HG03521 (cell line): Measurements from ENCODE around the gene LTBP2.
"Not testable (repeated sequence)": the region's sequence is repeated elsewhere in the genome, so short reads cannot be mapped to it uniquely, and the experiment has no call there.

ENCODE experiments used
- ATAC-seq: cut with Tn5 transposase; IDR thresholded peaks from one replicate; pipeline ENCODE4 v1.9.1; 2021; ENCODE audit warnings: mild to moderate bottlenecking, moderate library complexity; ENCODE audit not compliant: unreplicated experiment

Gene LTBP2

DNA sequence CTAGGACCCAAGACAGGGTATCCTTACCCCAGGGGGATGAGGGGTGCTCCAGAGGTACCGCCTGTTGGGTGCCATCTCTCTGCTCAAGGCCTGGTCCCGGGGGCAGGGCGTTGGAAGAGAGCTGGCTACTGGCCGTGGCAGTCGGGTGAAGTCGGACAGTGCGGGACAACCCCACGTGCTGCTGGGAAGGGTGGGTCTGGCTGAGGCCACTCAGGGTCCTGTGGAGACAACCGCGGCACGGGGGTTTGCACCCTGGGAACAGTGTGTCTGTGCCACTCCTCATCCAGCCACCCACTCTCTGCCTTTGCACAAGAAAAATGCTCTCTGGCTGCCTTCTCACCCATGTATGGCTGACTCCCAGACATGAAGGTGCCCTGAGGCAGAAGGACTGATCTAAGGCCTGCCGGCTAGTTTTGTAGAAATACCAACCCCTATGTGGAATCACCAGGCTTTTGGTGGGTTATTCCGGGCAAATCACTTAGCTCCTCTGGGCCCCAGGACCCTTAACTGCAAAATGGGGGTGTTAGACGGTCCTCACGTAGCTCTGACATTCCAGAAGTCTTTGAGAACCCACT lies 56.5 kb downstream of the LTBP2 start:
- no peak for ATAC-seq

DNA sequence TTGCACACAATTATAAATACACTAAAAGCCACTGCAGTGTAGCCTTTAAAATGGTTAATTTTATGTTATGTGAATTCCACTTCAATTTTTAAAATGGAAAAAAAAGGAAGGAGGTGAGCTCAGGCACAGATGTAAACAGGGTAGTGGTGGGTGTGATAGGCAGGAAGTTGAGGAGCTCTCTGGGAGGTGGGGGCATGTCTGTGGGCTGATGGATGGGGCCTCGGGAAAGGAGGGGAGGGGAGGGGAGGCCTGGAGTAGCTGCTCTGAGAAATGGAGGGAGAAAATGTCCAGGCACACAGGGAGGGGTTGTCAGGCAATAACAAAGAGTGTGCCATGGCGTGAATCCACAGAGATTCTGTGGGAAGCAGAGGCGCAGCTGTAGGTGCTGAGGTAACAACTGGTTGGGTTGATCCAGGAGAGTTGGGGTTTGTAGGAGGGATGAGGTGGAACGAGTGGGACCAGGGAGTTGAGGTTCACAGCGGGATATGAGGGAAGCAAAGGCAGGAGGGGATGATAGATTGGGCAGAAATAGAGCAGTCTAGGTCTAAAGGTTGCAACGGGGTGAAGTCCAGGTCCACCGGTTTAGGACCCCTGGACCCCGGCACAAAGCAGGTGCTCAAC lies 57.2 kb downstream of the LTBP2 start:
- no peak for ATAC-seq

DNA sequence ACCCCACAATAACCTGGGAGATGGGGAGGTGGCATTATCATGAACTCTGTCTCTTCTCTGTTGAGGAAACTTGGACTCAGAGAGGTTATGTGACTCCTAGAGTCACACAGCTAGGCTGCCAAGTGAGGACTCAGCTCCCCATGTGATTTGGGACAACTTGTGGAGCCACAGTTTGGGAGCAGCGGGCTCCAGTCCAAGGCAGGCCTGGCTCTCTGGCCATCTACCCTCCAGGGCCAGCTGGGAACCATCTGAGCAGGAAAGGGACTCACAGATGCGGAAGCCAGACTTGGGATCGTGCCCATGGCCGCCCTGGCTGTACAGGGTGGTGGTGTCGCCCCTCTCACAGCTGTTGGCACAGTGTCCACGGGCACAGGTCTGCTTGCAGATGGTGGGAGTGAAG lies 59.4 kb downstream of the LTBP2 start:
- no peak for ATAC-seq

DNA sequence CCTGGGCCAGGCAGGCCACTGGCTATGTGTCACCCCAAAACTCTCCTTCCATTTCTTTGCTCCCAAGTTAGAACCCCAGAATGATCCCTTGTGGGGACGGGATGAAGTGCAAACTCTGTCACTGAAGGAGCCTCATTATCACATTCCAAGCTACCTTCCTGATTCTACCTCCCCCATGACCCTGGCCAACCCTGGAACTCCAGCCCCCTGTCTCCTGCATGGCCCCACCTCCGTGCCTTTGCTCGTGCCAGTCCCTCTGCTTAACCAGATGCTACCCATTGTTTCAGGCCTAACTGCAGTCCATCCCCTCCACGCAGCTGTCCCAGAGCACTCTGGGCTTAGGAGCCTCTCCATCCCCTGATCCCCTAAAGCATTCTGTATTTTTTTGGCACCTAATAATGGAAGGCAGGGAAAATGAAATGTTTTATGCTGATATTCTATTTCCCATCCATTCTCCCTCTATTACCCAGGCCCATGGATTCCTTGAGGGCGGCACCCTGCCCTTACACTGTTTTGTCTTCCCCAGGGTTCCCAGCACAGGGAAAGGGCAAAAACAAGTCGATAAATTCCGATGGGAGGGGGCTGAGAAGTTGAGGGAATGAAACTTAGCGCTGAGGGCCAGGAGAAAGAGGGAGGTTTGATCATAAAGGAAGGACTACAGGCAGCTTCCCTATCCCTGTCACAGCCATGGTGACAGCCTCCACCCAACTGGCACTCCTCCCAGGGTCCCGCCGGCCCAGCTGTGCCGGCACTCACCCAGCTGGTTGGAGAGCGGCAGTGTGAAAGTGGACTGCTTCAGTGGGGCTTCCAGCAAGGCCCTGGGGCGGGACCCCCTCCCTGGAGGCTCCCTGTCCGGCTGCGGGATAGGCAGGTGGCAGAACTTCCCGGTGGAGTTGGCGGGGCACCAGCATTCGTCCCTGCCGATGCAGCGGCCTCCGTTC lies 60.3 kb downstream of the LTBP2 start:
- ATAC-seq: no peak

DNA sequence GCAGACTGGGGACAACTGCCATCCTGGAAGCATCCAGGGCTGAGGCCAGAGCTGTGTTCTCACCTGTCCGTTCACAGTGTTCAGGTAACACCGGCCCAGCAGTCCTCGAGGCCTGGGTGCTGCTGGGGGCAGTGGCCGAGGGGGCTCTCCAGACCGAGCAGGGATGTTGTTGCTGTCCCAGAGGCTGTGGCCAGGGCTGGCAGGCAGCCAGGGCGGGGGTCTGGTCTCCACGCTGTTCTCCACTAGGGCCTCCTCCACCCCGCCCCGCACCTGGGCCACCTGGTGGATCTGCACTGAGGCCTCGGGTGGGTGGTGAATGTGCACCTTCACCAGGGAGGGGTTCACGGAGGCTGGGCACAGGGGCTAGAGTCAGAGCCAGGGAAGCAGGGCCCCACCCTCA lies 61.0 kb downstream of the LTBP2 start:
- ATAC-seq: no peak

DNA sequence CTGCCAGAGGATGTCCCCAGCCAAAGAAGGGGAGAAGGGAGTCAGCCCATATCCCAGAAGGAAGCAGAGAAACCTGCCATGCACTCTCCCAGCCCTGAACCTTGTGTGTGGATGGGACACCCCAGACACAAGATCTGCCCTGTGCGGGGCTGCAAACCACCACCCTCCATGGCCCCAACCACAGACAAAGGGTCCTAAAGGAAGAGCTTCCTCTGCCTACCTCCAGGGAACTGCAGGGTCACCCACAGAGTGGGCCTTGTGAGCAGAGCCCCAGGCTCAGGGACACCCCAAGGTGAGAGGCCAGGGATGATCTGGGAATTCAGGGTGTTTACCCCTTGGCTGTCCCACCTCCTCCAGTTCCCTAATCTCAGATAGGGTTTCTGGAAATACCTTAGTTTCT lies 62.0 kb downstream of the LTBP2 start:
- ATAC-seq: no peak

DNA sequence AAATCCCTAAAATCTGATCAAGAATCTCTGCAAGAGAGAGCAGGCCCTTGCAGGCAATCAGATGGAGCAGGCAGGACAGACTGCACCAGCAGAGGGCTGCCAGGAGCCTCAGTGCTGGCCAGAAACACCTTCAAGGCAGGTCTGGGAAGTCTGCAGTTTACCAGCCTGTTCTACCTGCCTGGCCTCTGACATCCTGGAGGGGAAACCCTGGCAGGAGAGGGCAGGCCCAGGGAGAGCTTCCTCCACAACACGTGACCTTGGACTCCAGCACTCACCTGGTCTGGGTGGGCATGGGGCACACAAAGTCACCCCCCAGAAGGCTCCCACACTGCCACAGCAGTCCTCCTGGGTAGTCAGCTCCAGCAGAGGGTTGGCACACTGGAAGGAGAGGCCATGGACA lies 62.4 kb downstream of the LTBP2 start:
- ATAC-seq: no peak

DNA sequence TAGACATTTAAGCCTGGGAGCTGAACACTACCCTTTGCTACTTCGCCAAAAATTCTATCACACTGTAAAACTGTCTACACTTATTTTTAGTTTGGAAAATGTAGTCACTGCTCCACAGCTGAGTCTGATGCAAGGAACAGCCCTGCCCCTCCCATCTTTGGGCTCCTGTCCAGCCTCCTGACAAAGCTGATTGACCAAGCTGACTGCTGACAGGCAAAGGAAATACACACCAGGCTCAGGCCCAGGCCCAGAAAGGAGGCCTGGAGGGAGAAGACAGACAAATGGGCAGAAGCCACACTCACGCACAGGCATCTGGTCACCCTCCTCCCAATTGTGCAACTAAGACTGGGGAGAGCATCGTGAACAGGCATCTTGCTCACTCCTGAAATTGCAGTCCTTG lies 63.2 kb downstream of the LTBP2 start:
- ATAC-seq: no peak

DNA sequence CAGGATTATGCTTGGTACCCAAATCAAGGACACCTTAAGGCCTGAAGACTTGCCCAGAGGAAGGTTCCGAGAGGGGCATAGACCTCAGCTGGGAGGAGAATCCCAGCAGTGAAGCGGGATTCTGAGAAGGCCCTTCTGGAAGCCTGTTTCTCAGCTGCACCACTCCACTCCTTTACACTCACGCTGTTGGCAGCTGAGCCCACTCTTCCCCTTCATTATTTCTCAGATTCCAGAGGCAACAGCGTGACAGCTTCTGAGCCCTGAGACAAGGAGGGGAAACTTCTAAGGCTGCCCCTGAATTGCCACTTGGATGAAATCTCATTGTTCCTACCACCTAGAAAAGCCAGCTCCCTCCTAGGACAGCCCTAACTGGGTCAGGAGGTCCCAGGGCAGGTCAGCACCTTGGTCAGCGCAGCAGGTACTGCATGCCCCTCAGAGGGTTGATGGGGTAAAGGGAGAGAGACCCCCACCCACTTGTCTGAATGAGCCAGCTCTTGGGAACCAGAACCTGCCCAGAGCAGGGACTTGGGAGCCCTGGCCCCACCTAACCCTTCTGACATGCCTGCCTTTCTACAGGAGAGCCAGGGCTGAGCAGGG lies 64.6 kb downstream of the LTBP2 start:
- ATAC-seq: no peak

DNA sequence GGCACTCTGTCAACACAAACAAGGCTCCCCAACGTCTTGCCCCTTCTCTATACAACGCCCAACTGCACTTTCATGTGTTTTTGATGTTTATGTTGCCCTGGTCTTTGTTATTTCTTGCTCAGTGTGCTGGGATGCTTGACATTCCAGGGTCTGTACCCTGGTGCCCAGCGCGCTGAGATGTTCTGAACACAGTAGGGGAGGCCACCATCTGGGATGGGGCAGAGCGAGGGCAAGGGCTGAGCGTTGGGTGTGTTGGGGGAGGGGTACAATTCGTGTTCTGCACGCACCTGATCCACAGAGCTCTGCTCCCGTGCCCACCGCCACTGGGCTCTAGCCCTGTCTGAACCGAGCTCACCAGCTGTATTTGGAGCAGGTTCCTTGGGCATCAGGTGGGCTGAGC lies 65.6 kb downstream of the LTBP2 start:
- ATAC-seq: no peak

DNA sequence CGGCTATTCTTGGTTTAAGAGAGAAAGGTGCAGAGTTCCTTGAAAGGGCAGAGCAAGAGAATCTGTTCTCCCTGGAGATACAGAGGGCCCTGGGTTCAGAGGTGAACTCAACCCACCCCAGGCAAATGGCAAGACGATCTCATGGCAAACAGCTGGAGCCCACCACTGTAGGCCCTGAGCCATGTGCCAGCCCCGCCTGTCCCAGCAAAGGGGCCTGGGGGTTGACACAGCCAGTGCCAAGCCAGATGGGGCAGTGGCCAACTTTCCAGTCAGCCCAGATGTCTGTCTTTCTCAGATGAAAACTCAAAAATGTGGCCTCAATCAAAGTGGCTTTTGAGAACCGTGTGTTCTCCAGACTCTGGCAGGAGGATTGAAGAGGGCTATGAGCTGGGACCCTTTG lies 66.7 kb downstream of the LTBP2 start:
- ATAC-seq: no peak

DNA sequence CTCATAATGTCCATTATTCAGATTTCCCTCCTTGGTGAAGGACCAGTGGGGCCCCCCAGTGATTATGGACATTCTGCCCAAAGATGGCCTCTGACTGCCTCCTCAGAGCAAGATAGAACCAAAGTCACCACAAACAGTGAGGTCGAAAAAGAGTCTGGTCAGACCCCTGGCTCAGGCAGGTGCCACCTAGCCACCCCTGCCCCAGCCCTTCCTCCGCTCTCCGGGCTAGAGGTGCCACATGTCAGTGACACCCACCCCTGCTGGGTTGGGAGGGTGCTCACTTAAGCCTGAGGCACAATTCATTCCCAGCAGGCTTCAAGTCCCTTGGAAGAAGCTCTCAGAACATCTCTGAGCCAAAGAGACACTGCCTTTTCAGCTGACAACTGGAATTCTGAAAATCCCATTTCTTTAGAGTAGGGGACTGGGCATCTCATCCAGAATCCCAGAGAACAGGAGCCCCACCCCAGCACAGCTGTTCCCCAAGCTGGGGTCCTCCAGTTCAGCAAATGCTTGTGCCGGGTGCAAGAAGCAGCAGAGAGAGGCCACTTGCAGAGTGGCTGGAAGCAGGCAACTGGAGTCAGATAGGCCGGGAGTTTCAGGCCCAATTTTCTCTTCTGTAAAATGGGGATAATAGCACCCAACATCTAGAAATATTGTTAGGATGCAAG lies 68.1 kb downstream of the LTBP2 start:
- ATAC-seq: no peak

DNA sequence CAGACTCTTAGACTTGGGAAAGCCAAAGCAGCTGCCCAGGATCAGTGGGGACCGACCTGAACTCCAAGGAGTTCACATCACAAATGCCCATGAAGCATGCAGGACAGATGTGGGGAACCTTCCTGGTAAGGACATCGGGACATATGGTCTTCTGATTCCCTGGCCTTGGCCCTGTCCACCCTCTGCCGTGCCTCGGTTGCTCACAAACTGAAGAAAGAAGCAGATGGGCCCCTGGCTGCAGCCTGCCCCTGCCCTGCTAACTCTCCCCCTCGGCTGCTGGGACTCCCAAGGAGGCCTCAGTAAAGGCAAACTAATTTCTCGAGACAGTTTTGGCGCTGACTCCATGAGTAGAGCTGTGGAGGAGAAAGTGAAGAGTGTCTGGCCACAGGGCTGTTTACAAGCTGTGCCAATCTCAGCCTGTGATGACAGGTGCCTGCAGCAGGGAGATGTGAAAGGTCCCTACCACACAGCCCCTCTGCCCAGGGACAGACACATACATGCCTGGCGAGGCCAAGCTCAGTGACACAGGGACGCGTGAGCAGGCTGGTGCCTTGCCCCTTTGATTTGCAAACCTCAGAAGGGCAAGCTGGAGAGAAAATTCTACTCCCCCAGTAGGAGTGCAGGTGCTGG lies 69.9 kb downstream of the LTBP2 start:
- no peak for ATAC-seq

DNA sequence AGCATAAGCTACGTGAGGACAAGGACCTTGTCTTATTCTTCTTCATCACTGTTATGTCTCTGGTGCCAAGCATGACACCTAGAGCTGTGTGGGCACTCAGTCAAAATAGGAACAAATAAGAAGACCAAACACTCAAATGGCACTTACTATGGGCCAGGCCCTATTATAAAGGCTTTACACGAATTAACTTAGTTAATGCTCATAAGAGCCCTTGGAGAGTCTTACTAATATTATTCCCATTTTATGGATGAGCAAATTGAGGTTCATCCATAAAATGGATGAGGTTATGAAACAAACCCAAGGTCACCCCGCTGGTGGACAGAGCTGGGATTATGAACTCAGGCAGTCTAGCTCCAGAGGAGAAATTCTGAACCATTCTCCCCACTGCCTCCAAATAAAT lies 70.8 kb downstream of the LTBP2 start:
- ATAC-seq: no peak

DNA sequence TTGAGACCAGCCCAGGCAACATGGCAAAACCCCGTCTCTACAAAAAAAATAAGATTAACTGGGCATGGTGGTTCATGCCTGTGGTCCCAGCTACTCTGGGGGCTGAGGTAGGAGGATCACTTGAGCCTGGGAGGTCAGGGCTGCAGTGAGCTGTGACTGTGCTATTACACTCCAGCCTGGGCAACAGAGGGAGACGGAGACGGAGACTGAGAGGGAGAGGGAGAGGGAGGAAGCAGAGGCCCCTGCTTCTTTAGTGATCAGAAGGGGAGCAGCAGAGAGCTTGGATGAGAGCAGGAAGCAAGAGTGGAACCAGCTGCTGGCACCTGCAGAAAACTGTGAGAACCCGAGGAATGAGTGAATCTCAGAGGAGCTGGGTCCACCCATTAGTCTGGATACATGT lies 72.5 kb downstream of the LTBP2 start:
- ATAC-seq: no peak

DNA sequence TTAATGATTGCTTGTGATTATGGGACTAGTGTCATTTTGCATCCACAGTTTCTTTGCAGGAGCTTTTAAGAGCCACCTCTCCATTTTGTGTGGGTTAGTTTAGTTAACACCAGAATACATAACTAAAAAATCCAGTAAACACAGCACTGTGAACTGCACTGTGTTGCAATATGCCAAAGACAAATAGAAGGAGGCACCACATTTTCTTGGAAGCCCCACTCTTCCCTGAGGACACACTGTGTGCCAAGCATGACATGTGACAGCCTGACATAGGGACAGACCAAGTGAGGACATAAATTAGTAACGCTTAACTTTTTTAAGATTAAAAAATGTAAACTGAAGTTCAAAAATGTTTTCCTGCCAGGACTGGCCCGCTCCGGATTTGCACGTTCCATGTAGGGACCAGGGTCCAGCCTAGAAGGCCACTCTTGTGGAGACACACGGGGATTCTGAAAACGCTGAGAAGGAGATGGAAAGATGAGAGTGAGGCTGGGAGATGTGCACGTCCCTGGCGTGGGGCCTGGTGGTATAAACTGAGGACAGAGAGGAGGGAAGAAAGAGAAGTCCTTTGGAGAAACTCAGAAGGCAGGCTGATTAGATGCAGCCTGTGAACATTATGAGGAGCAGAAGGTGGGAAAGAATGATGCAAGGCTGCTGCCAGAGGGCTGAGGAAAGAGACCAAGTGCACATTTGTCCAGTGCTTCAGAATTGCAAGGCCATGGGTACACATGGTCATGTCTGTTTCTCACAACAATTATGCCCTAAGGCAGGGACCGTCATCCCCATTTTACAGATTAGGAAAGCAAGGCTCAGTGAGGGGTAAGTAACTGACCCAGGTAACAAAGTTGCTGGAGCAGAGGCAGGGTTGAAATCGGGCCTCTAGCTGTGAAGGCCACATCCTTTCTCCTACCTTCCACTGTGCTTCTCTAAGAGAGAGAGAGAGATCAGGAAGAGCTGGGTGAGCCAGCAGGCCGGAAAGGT lies 73.3 kb downstream of the LTBP2 start:
- no peak for ATAC-seq

DNA sequence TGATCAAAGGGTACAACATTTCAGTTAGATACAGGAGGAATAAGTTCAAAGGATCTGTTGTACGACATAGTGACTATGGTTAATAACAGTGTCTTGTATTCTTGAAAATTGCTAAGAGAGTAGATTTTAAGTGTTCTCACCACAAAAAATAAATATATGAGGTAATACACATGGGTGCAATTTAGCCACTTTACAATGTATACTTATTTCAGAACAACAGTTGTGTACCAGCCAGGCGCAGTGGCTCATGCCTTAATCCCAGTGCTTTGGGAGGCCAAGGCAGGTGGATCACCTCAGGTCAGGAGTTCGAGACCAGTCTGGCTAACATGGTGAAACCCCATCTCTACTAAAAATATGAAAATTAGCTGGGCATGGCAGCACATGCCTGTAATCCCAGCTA lies 75.7 kb downstream of the LTBP2 start:
- not testable (repeated sequence) for ATAC-seq

DNA sequence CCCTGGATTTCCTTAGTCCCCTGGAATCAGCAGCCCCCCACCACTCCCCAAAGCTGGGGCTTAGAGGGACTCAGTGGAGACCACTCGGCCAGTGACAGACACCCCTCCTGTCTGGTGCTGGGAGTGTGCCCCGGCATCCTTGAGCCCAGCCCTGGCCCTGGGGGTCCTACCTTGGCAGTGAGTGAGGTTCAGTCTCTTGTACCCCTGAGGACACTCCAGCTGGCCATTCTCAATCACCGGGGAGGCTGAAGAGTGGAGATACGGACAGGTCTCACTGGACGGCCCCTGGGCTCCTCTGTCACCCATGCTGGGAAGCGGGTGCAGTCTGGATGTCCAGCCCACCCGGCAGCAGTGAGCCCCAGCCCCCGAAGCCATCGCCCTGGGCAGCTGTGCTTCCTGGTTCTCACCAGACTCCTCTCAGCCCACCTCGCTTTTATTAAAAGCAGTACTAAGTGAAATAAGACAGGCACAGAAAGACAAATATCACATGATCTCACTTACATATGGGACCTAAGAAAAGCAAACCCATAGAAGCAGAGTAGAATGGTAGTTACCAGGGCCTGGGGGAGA lies 76.2 kb downstream of the LTBP2 start:
- no peak for ATAC-seq

DNA sequence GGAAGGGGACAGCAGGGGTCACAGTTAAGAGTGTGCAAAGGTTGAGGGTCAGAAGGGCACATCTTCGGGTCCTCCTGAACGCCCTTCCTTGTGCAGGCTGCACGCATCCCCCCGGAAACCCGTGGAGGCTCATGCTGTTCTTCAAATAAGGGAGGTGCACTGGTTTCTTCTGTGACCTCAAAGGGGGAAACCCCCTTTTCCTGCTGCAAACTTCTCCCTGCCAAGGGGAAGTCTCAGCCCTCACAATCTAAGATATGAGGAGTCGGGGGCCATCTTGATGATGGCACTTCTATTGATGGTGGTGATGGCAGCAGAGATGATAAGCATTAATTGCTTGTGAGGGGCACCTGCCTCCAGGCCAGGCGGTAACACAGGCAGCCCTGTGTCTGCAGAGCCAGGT lies 78.5 kb downstream of the LTBP2 start:
- ATAC-seq: no peak
